Smooth muscle cell (in vitro differentiated cells): ENCODE measurements around the gene ORC1. TPM values are rescaled to one million over a fixed set of nuclear protein-coding genes. Genes with fewer than 3 reads are reported as not detected.

ENCODE experiments used
- DNase-seq: peaks from one replicate; lab custom pipeline; 2025; ENCODE audit not compliant: unreplicated experiment; lab: John Stamatoyannopoulos, UW
- H2AFZ ChIP-seq: fragments of 200-600 bp; sonication (generic); 2 replicates; pipeline ENCODE4 v1.6.0; 2016; ENCODE audit warnings: antibody characterized with exemption, low read depth, mild to moderate bottlenecking
- H3F3A ChIP-seq: fragments of 200-600 bp; sonication (generic); 2 replicates; pipeline ENCODE4 v1.6.0; 2017; ENCODE audit warnings: antibody characterized with exemption, low read depth
- H3K27ac ChIP-seq: fragments of 200-600 bp; sonication (generic); 2 replicates; pipeline ENCODE4 v1.5.1; 2016; ENCODE audit warnings: low read depth, mild to moderate bottlenecking
- H3K27me3 ChIP-seq: fragments of 200-600 bp; sonication (generic); 2 replicates; pipeline ENCODE4 v1.6.1; 2016; ENCODE audit warnings: low read depth, mild to moderate bottlenecking
- H3K36me3 ChIP-seq: fragments of 200-600 bp; sonication (generic); 2 replicates; pipeline ENCODE4 v1.5.1; 2016; ENCODE audit warnings: low read depth
- H3K4me1 ChIP-seq: fragments of 200-600 bp; sonication (generic); 2 replicates; pipeline ENCODE4 v1.5.1; 2016; ENCODE audit warnings: low read depth
- H3K4me2 ChIP-seq: fragments of 200-600 bp; sonication (generic); 2 replicates; pipeline ENCODE4 v1.6.0; 2016; ENCODE audit warnings: mild to moderate bottlenecking
- H3K4me3 ChIP-seq: fragments of 200-600 bp; sonication (generic); 2 replicates; pipeline ENCODE4 v1.5.1; 2016; ENCODE audit warnings: mild to moderate bottlenecking
- H3K79me2 ChIP-seq: fragments of 200-600 bp; sonication (generic); 2 replicates; pipeline ENCODE4 v1.6.0; 2016; ENCODE audit warnings: low read depth, mild to moderate bottlenecking
- H3K9ac ChIP-seq: fragments of 200-600 bp; sonication (generic); 2 replicates; pipeline ENCODE4 v1.6.0; 2016; ENCODE audit warnings: low read depth
- H3K9me3 ChIP-seq: fragments of 200-600 bp; sonication (generic); replicated peaks from 2 replicates; pipeline ENCODE4 v1.5.1; 2016; ENCODE audit warnings: low read depth
- H4K20me1 ChIP-seq: fragments of 200-600 bp; sonication (generic); 2 replicates; pipeline ENCODE4 v1.6.0; 2016; ENCODE audit warnings: low read depth
- WGBS: methylation state at CpG from one replicate; pipeline ENCODE4 v1.1.7; 2016; ENCODE audit warnings: low lambda C conversion rate; 5-methylcytosine and 5-hydroxymethylcytosine counted together
- polyA plus RNA-seq: library from polyadenylated mRNA; unstranded; fragments of >200 nt; fragmentation: Nextera tagmentation; extraction: Ambion mirVana; gene quantifications from 2 replicates; pipeline ENCODE4 v1.2.1, GENCODE V29; 2016
- total RNA-seq: library from RNA; depleted of rRNA; stranded (reverse); fragments of >200 nt; gene quantifications from 2 replicates; pipeline ENCODE4 v1.2.3, GENCODE V29; 2014
- TF ChIP-seq, protein P1 (sequence below): fragments of 200-600 bp; sonication (generic); IDR thresholded peaks from 2 replicates; pipeline ENCODE4 v1.5.1; 2017; ENCODE audit warnings: borderline replicate concordance, mild to moderate bottlenecking, antibody characterized with exemption; ENCODE audit not compliant: insufficient read depth, poor library complexity, severe bottlenecking

The ORC1 gene
- total and polyA plus RNA-seq, 2 experiments from 2014 or later: 2.5 to 3.5 TPM

DNA sequence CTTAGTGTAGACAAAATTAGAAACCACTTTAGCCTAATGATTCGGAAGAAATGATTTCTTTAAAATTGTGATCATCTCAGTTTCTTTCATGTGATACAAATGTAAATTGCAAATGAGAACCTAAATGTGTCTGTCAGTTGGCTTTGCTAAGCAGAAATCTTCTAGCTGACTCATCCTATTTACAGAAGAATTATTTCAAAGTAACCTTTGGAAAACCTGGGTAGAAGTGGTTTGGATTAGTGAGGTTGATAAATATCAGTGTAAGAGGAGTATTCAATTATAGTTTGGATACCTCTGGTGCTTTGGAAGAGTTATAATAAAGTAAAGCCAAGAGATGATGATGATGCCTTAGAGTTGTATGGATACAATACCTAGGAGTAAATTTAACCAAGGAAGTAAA lies 75.6 kb downstream of the ORC1 start:
- H3K79me2 ChIP-seq: no peaks in the 10 kb centered on the region
- H4K20me1 ChIP-seq: no peaks in the 10 kb centered on the region
- DNase-seq: no peak
- no peak overlapping the region for H3K4me2 ChIP-seq
- no peak overlapping the region for H3K4me3 ChIP-seq
- H3K4me1 ChIP-seq: no peaks in the 10 kb centered on the region
- no peaks in the 10 kb centered on the region for H3F3A ChIP-seq
- H3K27ac ChIP-seq: no peak overlapping the region
- no peaks in the 10 kb centered on the region for H3K27me3 ChIP-seq
- 95% methylated on average over 1 of the region's 1 CpG for WGBS
- no peak overlapping the region for H3K9ac ChIP-seq
- H3K9me3 ChIP-seq: no peaks in the 10 kb centered on the region
- no peaks in the 10 kb centered on the region for H3K36me3 ChIP-seq
- H2AFZ ChIP-seq: no peak overlapping the region
- TF ChIP-seq, protein P1, sequence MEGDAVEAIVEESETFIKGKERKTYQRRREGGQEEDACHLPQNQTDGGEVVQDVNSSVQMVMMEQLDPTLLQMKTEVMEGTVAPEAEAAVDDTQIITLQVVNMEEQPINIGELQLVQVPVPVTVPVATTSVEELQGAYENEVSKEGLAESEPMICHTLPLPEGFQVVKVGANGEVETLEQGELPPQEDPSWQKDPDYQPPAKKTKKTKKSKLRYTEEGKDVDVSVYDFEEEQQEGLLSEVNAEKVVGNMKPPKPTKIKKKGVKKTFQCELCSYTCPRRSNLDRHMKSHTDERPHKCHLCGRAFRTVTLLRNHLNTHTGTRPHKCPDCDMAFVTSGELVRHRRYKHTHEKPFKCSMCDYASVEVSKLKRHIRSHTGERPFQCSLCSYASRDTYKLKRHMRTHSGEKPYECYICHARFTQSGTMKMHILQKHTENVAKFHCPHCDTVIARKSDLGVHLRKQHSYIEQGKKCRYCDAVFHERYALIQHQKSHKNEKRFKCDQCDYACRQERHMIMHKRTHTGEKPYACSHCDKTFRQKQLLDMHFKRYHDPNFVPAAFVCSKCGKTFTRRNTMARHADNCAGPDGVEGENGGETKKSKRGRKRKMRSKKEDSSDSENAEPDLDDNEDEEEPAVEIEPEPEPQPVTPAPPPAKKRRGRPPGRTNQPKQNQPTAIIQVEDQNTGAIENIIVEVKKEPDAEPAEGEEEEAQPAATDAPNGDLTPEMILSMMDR: no peak

GRCh38 chr1:52325786-52326185 lies 78.4 kb downstream of the ORC1 start:
- H3K27ac ChIP-seq: no peak overlapping the region
- WGBS: 83% methylated on average over 5 of the region's 5 CpGs
- no peaks in the 10 kb centered on the region for H3K36me3 ChIP-seq
- no peak for DNase-seq
- no peaks in the 10 kb centered on the region for H3K79me2 ChIP-seq
- no peaks in the 10 kb centered on the region for H4K20me1 ChIP-seq
- H3K4me1 ChIP-seq: no peaks in the 10 kb centered on the region
- H3K4me3 ChIP-seq: no peak overlapping the region
- no peaks in the 10 kb centered on the region for H3F3A ChIP-seq
- no peak overlapping the region for H3K4me2 ChIP-seq
- H2AFZ ChIP-seq: no peak overlapping the region
- TF ChIP-seq, protein P1: no peak
- no peak overlapping the region for H3K9ac ChIP-seq
- no peaks in the 10 kb centered on the region for H3K9me3 ChIP-seq
- H3K27me3 ChIP-seq: no peaks in the 10 kb centered on the region

- 90% methylated on average over 8 of the region's 8 CpGs for WGBS
- DNase-seq: no peak
- Histone ChIP-seq H3K4me1 (no peaks in the 10 kb centered on the region), H3K4me2 (no peak overlapping the region), H3K36me3 (no peaks in the 10 kb centered on the region), H4K20me1 (no peaks in the 10 kb centered on the region), H2AFZ (no peak overlapping the region), H3K4me3 (no peak overlapping the region), H3K9ac (no peak overlapping the region), H3F3A (no peaks in the 10 kb centered on the region), H3K79me2 (no peaks in the 10 kb centered on the region), H3K9me3 (no peaks in the 10 kb centered on the region), H3K27ac (no peak overlapping the region), H3K27me3 (no peaks in the 10 kb centered on the region)
- TF ChIP-seq, protein P1: no peak
These were observed 80.5 kb downstream of the ORC1 start for GRCh38 chr1:52323731-52324130.

Other genes starting within 250 kb of the ORC1 start
- gene CC2D1B, start 38.2 kb downstream of the ORC1 start, total RNA-seq: 9.7 and 12.5 TPM in 2 replicates
- gene CC2D1B, start 38.2 kb downstream of the ORC1 start, polyA plus RNA-seq: 7.9 and 9.1 TPM in 2 replicates
- 23.2 and 24.8 TPM in 2 replicates for gene PRPF38A, start 179 bp upstream of the ORC1 start, total RNA-seq
- gene PRPF38A, start 179 bp upstream of the ORC1 start, polyA plus RNA-seq: 28.0 and 31.6 TPM in 2 replicates
- gene TUT4, start 148.7 kb upstream of the ORC1 start, total RNA-seq: 33.9 and 58.3 TPM in 2 replicates
- 13.9 and 31.3 TPM in 2 replicates for gene TUT4, start 148.7 kb upstream of the ORC1 start, polyA plus RNA-seq
- gene GPX7, start 197.9 kb upstream of the ORC1 start, total RNA-seq: 164 and 192 TPM in 2 replicates
- gene GPX7, start 197.9 kb upstream of the ORC1 start, polyA plus RNA-seq: 136 and 164 TPM in 2 replicates
- 2.3 TPM in 1 of 2 replicates, not detected in the other for gene SHISAL2A, start 228.7 kb upstream of the ORC1 start, total RNA-seq
- 0.66 and 0.98 TPM in 2 replicates for gene SHISAL2A, start 228.7 kb upstream of the ORC1 start, polyA plus RNA-seq